Right renal cortex interstitium (tissue), 3 donors: ENCODE results near the gene ZNF697. TPM values are rescaled to one million over a fixed set of nuclear protein-coding genes. Genes with fewer than 3 reads are reported as not detected.
A peak's percentile ranks its signal among the peaks of the same experiment; 100 is the strongest.
"Not testable (repeated sequence)": the region's sequence is repeated elsewhere in the genome, so short reads cannot be mapped to it uniquely, and the experiment has no call there.

Source experiments
- DNase-seq, 3 donors: peaks; one replicate each; pipeline ENCODE4 v3.0.0-alpha.2; 2013; ENCODE audit warnings: low read depth in 3 of 3, low spot score in 2 of 3
- polyA plus RNA-seq, 3 donors: library from polyadenylated mRNA; unstranded; fragments of 120-200 nt; gene quantifications; one replicate each; pipeline ENCODE4 v1.2.1, GENCODE V29; 2013; ENCODE audit not compliant: insufficient read length in 3 of 3

The ZNF697 gene
- polyA plus RNA-seq, 3 donors = 21.2 to 23.7 (median 21.9) TPM

DNA sequence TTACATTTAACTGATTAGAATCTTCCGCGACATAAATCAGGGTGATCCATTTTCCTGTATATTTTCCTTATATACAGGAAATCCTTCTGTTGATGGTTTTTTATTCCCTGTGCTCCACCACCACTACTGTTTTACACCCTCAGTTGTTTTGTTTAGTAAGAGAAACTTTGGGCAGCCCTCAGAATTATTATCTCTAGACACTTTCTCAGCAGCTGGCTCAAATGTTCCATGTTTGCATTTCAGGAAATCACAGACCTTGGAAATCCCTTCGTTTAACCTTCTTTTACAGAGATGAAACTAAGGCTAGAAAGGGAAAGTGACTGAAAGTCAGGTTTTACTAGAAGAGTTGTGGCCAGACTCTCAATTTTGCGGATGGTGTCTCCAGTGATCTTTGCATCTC is 15.2 kb downstream of the ZNF697 start:
- no peak for DNase-seq

DNA sequence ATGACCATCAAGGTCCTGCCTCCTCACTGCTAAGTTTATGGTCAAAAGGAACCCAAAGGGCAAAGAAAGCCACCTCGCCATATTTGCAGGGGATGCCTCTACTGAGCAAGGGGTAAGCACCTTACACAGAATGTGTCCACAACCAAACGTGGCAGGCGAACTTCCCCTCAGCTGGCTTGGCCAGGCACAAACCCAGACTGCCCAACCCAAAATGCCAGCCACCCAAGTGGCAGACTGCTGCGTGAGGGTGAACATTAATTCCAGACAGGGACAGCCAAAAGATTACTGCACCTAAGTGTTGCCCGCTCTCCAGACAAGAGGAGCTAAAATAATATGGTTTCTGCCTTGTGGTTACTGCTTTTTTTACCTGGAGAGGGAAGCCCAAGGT is 16.0 kb downstream of the ZNF697 start:
- DNase-seq = no peak

DNA sequence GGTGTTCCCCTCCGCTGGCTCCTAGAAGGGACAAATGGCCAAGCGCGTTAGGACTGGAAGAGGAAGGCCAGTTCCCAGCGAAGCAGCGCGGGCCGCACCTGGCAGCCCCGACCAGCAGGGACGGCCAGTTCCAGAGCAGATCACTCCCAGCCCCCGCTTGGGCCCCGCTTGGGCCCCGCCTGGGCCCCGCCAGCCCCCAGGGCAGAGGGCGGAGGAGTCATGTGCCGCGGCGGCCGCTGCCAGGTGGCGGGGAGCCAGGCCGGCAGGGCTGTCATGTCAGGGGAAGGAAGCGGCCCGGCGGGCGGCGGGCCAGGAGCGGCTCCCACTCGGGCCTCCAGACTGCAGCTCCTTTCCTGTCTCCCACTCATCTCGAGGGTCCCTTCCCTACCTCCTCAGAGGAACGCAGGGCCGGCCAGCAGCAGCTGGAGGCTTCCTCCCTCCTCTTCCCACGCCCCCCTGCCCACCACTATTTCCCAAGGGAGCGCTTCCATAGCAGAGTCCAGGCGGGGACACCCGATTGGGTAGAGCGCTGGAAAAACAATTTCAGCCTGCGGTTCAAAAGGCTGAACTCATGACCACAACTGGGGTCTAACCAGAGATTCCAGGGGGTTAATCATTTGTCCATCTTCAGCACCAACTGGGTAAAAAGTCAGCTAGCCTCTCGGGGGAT is 16.5 kb downstream of the ZNF697 start:
- DNase-seq = no peak

DNA sequence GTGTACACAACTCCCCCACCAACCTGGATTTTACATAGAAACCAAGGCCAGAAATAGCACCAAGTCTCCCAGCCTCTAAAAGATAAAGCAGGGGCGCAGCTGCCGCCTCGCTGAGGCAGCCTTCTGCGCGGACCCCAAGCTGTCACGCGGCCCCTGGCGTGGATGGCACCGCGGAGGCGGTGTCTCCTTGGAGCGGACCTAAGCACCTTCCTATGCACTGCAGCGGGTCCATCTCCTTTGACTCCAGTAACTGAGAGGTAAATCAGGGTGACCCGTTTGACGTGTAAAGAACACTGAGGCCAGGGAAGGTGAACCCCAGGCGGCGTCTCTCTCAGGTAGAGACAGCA is 17.0 kb downstream of the ZNF697 start:
- DNase-seq = no peak

- DNase-seq = no peak
Observed at GRCh38 chr1:119626841-119627240, 21.2 kb downstream of the ZNF697 start.

DNA sequence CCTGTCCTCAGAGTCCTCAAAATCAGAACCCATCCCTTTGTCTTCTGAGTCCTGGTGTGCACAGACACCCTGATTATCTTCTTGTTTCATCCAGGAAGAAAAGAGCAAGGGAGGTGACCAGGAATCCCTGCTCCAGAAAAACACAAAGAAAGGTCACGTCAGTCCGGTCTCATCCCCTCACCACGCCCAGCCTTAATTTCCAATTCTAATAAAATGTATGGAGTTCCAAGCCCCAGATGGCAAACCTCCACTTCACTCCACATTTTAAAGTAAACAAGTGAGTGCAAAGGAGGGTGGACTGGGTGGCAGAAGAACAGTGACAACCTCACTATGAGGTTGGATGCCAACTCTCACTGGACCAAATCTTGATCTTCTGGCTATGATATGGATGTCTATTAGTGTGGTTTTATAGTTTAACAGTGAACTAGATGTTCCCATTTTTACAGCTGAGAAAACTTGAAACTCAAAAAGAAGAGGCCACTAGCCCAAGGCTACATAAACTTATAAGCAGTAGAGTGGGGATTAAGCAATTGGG is 22.0 kb downstream of the ZNF697 start:
- DNase-seq = no peak

DNA sequence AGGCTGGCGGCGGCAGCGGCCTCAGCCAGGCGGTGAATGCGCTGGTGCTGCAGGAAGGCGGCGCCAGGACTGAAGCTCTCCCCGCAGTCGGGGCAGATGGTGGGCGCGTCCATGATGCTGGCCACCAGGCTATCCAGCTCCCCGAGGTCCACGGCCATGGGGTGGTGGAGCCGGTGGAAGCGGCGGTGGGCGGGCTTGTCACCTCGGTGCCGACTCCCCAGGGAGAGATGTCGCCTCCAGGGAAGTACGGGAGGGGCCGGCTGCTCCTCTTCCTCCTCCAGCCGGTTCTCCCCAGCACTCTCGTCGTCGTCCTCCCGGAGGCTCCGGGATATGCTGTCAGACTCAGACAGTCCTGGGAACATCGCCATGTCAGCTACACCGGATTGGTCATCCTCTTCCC is 24.4 kb downstream of the ZNF697 start:
- no peak for DNase-seq

- DNase-seq = no peak
Observed at GRCh38 chr1:119623193-119623515, 24.9 kb downstream of the ZNF697 start.

DNA sequence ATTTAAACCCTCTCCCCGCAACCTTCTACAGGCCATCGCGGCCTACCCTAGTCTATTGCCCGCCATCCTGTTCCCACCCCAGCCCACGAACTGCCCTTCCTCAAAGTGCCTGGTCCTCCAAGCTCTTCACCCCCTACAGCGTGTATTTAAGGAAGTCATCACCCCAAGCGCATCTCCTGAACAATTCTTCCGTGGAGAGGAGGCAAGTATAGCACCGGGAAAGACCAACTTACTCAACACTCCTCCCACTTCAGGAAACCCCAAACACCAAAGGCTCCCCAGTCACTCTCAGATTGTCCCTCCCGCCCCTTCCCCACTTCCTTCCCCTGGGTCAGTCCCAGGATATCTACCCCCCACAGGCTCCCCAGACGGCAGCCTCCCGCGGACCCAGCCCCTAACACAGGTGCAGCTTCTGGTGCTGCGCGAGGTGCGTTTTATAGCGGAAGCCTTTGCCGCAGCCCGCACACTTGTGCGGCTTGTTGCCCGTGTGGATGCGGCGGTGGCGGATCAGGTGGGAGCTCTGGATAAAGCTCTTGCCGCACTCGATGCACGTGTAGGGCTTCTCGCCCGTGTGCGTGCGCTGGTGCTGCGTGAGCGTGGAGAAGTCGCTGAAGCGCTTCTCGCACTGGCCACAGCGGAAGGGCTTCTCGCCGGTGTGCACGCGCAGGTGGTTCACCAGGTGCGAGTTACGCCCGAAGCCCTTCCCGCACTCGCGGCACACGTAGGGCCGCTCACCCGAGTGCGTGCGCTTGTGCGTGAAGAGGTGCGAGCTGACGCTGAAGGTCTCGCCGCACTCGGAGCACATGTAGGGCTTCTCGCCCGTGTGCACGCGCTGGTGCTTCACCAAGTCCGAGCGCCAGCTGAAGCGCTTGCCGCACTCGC is 25.5 kb downstream of the ZNF697 start:
- no peak for DNase-seq

DNA sequence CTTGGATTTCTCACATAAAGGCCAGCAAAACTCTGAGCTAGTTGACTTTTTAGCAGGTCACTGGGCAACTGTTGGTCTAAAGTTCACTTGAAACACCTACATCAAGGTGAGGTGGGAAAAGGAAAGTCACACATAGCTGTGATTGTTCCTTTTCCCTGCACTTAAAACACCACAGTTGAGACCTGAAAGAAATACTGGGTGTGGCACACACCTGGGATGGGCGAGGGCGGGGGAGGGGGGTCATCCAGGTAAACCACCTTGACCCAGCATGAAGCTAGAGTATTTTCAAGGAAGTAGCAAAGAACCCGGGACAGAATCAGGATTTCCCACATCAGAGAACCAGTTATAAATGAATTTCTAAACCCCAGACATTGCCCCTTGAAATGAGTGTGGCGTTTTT is 26.4 kb downstream of the ZNF697 start:
- DNase-seq = no peak

GRCh38 chr1:119617751-119618691 is 30.0 kb downstream of the ZNF697 start:
- no peak for DNase-seq

- DNase-seq = not testable (repeated sequence)
Observed at GRCh38 chr1:119616748-119617147, 31.3 kb downstream of the ZNF697 start.

DNA sequence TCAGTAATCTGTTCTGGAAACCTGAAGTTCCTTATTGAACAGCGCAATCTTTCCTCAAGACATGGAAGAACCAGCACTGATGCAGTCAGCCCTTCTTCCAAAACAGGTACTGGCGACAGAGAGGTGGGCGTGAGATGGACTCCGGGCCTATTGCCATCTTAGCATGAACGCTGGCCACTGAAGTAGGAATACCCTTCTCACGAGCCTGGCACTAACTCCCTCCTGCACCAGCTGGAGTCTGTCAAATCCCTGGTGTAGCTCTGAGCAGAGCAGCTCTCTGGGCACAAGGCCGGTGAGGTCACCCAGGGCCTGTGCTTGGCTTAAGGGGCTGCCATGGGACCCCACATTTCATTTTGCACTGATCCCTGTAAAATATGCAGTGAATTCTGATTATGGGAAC is 33.0 kb downstream of the ZNF697 start:
- DNase-seq = not testable (repeated sequence)

DNA sequence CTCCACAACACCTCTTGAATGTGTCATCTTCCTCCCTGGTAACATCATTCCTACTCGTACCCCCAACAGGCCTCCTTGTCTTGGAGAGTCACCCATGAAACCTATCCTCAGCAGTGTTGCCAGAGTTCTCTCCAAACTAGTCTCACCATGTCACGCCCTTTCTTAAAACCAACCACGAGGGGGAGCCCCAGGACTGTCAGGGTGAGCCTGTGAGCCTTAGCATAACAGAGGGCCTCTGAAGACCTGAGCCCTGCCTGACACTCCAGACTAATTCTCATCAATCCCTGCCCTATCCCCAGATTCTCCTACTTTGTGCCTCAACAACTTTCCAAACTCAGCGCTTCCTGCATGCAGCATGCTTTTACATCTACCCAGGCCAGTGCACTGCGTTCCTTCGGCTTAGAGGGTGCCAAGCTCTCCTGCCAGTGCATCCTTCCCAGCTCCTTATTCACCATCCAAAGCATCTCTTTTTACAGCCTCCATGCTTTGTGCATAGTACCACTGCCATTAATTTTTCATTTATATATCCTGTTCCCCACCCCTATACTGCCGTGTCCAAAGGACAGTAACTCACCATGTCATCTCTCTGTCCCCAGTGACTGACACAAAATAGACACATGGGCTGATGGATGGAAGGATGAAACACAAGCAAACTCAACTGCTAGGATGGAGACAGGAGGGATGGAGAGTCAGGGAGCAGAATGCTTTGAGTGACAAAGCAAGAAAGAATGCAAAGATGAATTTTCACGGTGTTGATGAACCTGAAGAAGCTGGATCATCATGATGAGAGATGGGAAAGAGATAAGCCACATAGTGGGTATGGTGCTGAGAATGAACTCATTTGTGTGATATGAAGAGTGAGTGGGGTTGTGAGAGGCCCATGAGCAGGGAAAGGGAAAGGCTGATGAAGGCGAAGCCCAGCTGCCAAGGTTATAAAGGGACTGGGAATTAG is 34.0 kb downstream of the ZNF697 start:
- peak; percentile 76 to 80 (median 77) for DNase-seq

- DNase-seq = no peak
Observed at GRCh38 chr1:119611701-119612113, 36.4 kb downstream of the ZNF697 start.

DNA sequence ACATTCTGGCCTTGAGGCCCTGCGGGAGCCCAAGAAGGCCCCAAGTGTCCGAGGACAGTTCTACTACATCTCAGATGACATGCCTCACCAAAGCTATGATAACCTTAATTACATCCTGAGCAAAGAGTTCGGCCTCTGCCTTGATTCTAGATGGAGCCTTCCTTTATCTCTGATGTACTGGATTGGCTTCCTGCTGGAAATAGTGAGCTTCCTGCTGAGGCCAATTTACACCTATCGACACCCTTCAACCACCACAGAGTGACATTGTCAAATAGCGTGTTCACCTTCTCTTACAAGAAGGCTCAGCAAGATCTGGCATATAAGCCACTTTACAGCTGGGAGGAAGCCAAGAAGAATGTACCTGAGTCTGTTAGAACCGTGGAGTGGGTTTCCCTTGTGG is 39.2 kb downstream of the ZNF697 start:
- not testable (repeated sequence) for DNase-seq

- not testable (repeated sequence) for DNase-seq
Observed at GRCh38 chr1:119607087-119607807, 40.8 kb downstream of the ZNF697 start.

DNA sequence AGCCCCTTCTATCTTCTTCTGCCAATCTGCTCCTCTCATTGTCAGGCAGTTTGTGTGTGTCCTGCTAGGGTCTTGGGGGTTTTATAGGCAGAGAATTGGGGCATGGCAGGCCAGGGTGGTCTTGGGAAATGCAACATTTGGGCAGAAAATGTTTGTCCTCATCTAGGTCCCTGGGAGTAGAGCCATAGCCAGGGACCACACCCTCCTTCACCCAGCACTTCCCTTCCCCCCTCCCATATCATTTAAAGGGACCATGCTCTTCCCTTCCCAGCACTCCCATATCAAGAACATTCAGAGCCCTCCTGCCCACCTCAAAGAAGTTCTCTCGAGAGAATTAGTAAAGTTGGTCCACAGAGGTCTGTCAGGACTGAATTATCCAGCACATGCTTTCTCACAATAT is 41.7 kb downstream of the ZNF697 start:
- DNase-seq = no peak

GRCh38 chr1:119605686-119606085 is 42.4 kb downstream of the ZNF697 start:
- DNase-seq = no peak
